HG03280 (cell line): Measurements from ENCODE around the gene ELOF1.

ENCODE experiments used
- ATAC-seq: cut with Tn5 transposase; IDR thresholded peaks from one replicate; pipeline ENCODE4 v1.9.1; 2021; ENCODE audit warnings: mild to moderate bottlenecking, moderate library complexity; ENCODE audit not compliant: unreplicated experiment

Gene ELOF1

GRCh38 chr19:11538232-11539036 is 20.6 kb downstream of the ELOF1 start, which contains the start of gene CNN1:
CNN1 (plus strand) TSS chr19:11538851; CDS start chr19:11538928, 77 bp downstream.
- ATAC-seq, result no peak

- peak; percentile 76 for ATAC-seq
These were observed 23.0 kb downstream of the ELOF1 start for GRCh38 chr19:11535792-11536595.

GRCh38 chr19:11534948-11535347 is 24.1 kb downstream of the ELOF1 start:
- ATAC-seq, result no peak

GRCh38 chr19:11534538-11534937 is 24.5 kb downstream of the ELOF1 start:
- ATAC-seq, result no peak

- no peak for ATAC-seq
These were observed 28.6 kb downstream of the ELOF1 start for GRCh38 chr19:11530432-11530831.

- ATAC-seq, result peak; percentile 93
These were observed 30.3 kb downstream of the ELOF1 start, which contains the start of gene ECSIT for GRCh38 chr19:11528551-11529341. ECSIT (minus strand) TSS chr19:11529134; CDS start chr19:11519170, 9,964 bp downstream.

- ATAC-seq, result no peak
These were observed 39.9 kb downstream of the ELOF1 start for GRCh38 chr19:11519138-11519537.

- no peak for ATAC-seq
These were observed 45.1 kb downstream of the ELOF1 start for GRCh38 chr19:11513946-11514345.

- ATAC-seq, result no peak
These were observed 48.6 kb downstream of the ELOF1 start for GRCh38 chr19:11510444-11510843.

GRCh38 chr19:11507370-11508078 is 51.5 kb downstream of the ELOF1 start:
- ATAC-seq, result no peak

- ATAC-seq, result no peak
These were observed 52.1 kb downstream of the ELOF1 start for GRCh38 chr19:11506967-11507366.

GRCh38 chr19:11506101-11506555 is 52.9 kb downstream of the ELOF1 start:
- ATAC-seq, result peak; percentile 29

- peak; percentile 56 for ATAC-seq
These were observed 53.4 kb downstream of the ELOF1 start, which contains the start of gene ZNF653 for GRCh38 chr19:11505504-11506100. ZNF653 (minus strand) TSS chr19:11505839; CDS start chr19:11505786, 53 bp downstream.

GRCh38 chr19:11505032-11505503 is 54.0 kb downstream of the ELOF1 start:
- ATAC-seq, result peak; percentile 88

- no peak for ATAC-seq
These were observed 54.5 kb downstream of the ELOF1 start for GRCh38 chr19:11504502-11505031.
